ENCODE results near the gene PLA2G4D. TPM values are rescaled to one million over a fixed set of nuclear protein-coding genes. Genes with fewer than 3 reads are reported as not detected.

PLA2G4D gene
- total RNA-seq, 1 donor from 2014 or later, result not detected

DNA sequence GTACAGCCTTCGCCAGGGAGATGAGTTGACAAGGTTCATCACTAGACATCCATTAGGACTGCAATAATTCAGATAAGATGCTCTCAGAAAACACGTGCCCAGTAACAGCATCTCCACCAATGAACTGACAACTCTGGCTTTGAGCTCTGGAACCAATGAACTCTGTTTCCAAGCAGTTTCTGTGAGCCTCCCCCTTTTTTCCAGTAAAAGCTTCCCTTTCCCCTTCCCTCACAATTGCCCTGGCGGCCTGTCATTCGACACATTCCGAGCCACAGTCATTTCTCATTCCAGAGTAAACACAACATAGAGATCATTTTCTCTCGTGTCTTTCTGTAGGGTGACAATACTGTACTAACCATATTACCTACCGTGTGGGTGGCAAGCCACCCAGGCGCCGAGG lies 3.6 kb downstream of the PLA2G4D start:
- no peaks in the 10 kb centered on the region for H3K36me3 ChIP-seq (ENCODE audit: control insufficient read depth, insufficient read depth, low read length)
- DNase-seq (ENCODE audit: low read depth), result no peak
- peaks cover 6% of the 10 kb centered on the region for H3K27me3 ChIP-seq (ENCODE audit: control insufficient read depth, insufficient read depth, low read length)
- no peak overlapping the region for H3K4me3 ChIP-seq (ENCODE audit: low read depth, low read length)
- TF ChIP-seq, protein P1, sequence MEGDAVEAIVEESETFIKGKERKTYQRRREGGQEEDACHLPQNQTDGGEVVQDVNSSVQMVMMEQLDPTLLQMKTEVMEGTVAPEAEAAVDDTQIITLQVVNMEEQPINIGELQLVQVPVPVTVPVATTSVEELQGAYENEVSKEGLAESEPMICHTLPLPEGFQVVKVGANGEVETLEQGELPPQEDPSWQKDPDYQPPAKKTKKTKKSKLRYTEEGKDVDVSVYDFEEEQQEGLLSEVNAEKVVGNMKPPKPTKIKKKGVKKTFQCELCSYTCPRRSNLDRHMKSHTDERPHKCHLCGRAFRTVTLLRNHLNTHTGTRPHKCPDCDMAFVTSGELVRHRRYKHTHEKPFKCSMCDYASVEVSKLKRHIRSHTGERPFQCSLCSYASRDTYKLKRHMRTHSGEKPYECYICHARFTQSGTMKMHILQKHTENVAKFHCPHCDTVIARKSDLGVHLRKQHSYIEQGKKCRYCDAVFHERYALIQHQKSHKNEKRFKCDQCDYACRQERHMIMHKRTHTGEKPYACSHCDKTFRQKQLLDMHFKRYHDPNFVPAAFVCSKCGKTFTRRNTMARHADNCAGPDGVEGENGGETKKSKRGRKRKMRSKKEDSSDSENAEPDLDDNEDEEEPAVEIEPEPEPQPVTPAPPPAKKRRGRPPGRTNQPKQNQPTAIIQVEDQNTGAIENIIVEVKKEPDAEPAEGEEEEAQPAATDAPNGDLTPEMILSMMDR (IDR thresholded peaks at IDR 0.05; ENCODE audit: insufficient read depth, low read length, poor library complexity, severe bottlenecking), result no peak

DNA sequence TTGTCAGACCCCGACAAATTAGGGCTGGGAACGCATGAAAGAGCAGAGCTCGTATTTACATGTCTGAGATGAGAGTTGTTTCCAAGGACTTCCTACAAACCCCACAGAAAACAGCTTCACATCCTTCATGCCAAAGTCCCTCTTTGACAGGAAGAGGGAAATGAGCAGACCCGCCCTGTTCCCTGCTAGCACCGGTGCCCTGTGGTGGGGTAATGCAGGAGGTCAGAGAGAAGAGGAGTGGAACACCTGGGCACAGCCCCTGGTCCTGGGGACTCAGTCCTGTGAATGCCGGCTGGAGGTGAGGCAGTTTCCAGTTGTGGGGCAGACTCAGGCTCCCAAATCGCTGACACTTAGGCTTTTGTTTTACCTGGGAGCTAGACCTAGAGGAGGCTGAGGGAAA lies 4.0 kb downstream of the PLA2G4D start:
- H3K36me3 ChIP-seq (ENCODE audit: control insufficient read depth, insufficient read depth, low read length), result no peaks in the 10 kb centered on the region
- H3K4me3 ChIP-seq (ENCODE audit: low read depth, low read length), result no peak overlapping the region
- no peak for DNase-seq (ENCODE audit: low read depth)
- H3K27me3 ChIP-seq (ENCODE audit: control insufficient read depth, insufficient read depth, low read length), result peaks cover 6% of the 10 kb centered on the region
- TF ChIP-seq, protein P1 (IDR thresholded peaks at IDR 0.05; ENCODE audit: insufficient read depth, low read length, poor library complexity, severe bottlenecking), result no peak

DNA sequence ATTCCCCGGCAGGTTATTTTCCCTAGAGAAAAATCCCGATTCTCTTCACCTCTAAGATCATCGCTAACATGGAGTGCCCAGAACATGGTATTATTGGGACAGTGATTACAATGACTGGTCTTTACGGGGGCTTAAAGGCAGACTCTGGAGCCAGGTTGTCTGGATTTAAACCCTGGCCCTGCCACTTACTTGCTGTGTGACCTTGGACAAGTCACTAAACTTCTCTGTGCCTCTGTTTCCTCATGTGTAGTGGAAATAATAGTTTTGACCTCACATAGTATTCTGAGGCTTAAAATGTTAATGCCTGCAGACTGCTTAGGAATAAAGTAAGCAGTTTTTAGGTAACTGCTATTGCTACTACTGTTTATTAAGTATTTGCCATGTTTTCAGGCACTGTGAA lies 4.4 kb downstream of the PLA2G4D start:
- no peak for DNase-seq (ENCODE audit: low read depth)
- Histone ChIP-seq H3K36me3 (ENCODE audit: control insufficient read depth, insufficient read depth, low read length) (no peaks in the 10 kb centered on the region), H3K27me3 (ENCODE audit: control insufficient read depth, insufficient read depth, low read length) (peaks cover 6% of the 10 kb centered on the region), H3K4me3 (ENCODE audit: low read depth, low read length) (no peak overlapping the region)
- TF ChIP-seq, protein P1 (IDR thresholded peaks at IDR 0.05; ENCODE audit: insufficient read depth, low read length, poor library complexity, severe bottlenecking), result no peak

DNA sequence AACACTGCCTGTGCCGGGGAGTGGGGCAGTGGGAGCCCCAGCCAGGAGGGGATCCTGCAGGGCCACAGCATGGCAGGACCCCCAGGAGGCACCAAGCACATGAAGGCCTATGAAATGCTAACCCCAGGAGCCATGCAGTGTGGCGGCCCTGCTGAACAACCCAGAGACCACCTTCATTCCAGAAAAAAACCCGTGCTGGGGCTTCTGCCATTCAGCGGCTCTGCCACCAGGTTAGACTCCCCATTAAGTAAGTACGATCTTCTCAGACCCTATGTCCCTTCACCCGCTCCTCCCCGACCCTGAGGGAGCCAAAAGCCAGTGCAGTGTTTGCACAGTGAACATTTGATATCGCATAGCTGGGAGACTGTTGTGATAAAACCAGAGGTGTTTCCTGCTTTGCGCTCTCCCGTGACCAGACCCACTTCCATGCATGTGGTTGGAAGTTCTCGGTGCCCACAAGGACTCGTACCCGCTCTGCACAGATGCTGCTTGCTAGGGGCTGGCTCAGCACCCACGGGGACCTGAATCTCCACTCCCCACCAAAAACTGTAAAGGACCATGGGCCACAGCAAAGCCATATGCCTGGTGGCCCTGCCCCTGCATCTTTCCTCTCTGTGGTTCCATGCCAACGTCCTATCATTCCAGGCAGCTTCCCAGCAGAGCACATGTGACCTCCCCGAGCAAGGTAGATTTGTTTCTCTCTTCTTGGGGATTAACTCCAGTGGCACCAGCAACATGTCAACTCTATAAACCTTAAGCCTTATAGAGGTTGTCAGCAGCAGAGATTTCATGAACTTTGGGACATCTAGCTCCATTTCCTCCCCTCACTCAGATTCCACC lies 5.3 kb downstream of the PLA2G4D start:
- no peak for DNase-seq (ENCODE audit: low read depth)
- no peaks in the 10 kb centered on the region for H3K36me3 ChIP-seq (ENCODE audit: control insufficient read depth, insufficient read depth, low read length)
- TF ChIP-seq, protein P1 (IDR thresholded peaks at IDR 0.05; ENCODE audit: insufficient read depth, low read length, poor library complexity, severe bottlenecking), result no peak
- peaks cover 6% of the 10 kb centered on the region for H3K27me3 ChIP-seq (ENCODE audit: control insufficient read depth, insufficient read depth, low read length)
- H3K4me3 ChIP-seq (ENCODE audit: low read depth, low read length), result no peak overlapping the region

DNA sequence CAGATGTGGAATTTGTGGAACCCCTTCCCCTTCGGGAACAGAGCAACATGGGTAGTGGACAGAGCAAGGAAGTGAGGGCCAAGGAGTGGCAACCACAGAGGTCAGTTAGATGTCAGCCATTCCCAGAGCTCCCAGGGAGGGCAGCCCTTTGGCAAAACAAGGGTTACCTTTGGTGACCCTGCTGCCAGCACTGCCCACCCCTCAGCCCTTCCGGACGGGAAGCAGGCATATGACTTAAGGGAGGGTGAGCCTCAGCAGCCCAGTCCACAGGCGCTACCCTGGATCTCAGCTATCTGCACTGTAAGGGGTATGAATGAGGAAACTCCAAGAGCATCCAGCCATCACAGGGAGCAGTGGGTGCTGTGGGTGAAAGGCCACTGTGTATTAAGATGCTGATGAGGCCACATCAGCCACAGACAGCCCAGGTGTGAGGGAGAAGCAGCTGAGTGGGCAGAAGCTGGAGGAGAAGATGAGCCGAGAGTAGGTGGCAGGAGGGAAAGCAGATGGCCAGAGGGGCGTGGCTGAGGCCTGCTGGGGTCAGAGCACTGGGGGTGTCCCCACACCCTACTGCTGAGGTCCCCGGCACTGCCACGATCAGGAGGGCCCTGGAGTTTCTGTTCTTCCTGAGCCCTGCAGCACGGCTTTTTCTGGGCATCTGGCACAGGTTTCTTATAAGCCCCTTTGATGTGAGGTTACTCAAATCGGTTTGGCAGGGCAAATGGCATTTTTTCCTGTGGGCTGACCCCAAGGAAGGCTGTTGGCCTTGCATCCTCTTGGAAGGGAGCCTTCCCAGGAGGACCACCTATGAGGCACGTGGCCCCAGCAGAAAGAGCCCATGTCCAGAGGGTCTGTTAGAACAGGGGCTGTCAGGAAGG lies 6.2 kb downstream of the PLA2G4D start:
- H3K36me3 ChIP-seq (ENCODE audit: control insufficient read depth, insufficient read depth, low read length), result no peaks in the 10 kb centered on the region
- no peak overlapping the region for H3K4me3 ChIP-seq (ENCODE audit: low read depth, low read length)
- peaks cover 9% of the 10 kb centered on the region for H3K27me3 ChIP-seq (ENCODE audit: control insufficient read depth, insufficient read depth, low read length)

More for the DNA sequence above, 6.2 kb downstream of the PLA2G4D start:
- DNase-seq (ENCODE audit: low read depth), result no peak
- TF ChIP-seq, protein P1 (IDR thresholded peaks at IDR 0.05; ENCODE audit: insufficient read depth, low read length, poor library complexity, severe bottlenecking), result no peak

All from kidney epithelial cell (primary cell).